HepG2 (cell line): Measurements from ENCODE around the gene C2orf81. TPM values are rescaled to one million over a fixed set of nuclear protein-coding genes. Genes with fewer than 3 reads are reported as not detected.

Source experiments
- AGO1 ChIP-seq: fragments of 200-400 bp; formaldehyde crosslinking; IDR thresholded peaks from 2 replicates; pipeline ENCODE4 v1.6.1; 2017; ENCODE audit warnings: mild to moderate bottlenecking, low read depth, low read length, moderate library complexity; ENCODE audit not compliant: poor library complexity, severe bottlenecking
- ELF1 ChIP-seq: sonication (generic); formaldehyde crosslinking; IDR thresholded peaks from 2 replicates; pipeline ENCODE4 v1.4.0; 2020; ENCODE audit warnings: missing genetic modification reagents
- MXI1 ChIP-seq: IDR thresholded peaks from 3 replicates; pipeline ENCODE4 v1.6.1; 2012; ENCODE audit warnings: low read depth, low read length, inconsistent platforms, borderline replicate concordance
- RBM22 ChIP-seq: fragments of 200-400 bp; formaldehyde crosslinking; optimal IDR thresholded peaks from 2 replicates; pipeline ENCODE3; 2017; ENCODE audit warnings: mild to moderate bottlenecking, low read length, moderate library complexity
- SATB2 ChIP-seq: sonication (generic); formaldehyde crosslinking; IDR thresholded peaks from 2 replicates; pipeline ENCODE4 v1.5.0; 2020; ENCODE audit warnings: missing genetic modification reagents
- ZNF136 ChIP-seq: sonication (generic); formaldehyde crosslinking; IDR thresholded peaks from 2 replicates; pipeline ENCODE4 v1.8.1; 2022; ENCODE audit warnings: low read depth, mild to moderate bottlenecking, moderate library complexity, missing genetic modification reagents
- polyA plus RNA-seq, 8 experiments: library from polyadenylated mRNA; depleted of rRNA in 3 of 8; stranded (reverse) in 7 of 8; unstranded in 1 of 8; fragments of >200 nt; fragmentation: Illumina TruSeq in 4 of 8; extraction: Trizol in 4 of 8; gene quantifications; 2 replicates each; pipeline versions ENCODE4 v1.2.1 to v1.2.3, GENCODE V29; 2011 to 2016; ENCODE audit warnings: low read depth in 4 of 8, missing spikeins in 1 of 8, mixed read lengths in 1 of 8; ENCODE audit not compliant: insufficient read depth in 1 of 8
- total RNA-seq, 5 experiments: library from RNA; depleted of rRNA; stranded (reverse); fragments of >200 nt; fragmentation: Illumina TruSeq; extraction: Trizol; gene quantifications; 2 replicates each; pipeline ENCODE4 v1.2.3, GENCODE V29; 2016; ENCODE audit warnings: low read depth in 1 of 5
- TF ChIP-seq, protein P1 (sequence below): sonication (generic); formaldehyde crosslinking; IDR thresholded peaks from 2 replicates; pipeline ENCODE4 v1.8.0; 2022; ENCODE audit warnings: mild to moderate bottlenecking, missing genetic modification reagents
- TF ChIP-seq, protein P2 (sequence below): sonication (generic); formaldehyde crosslinking; IDR thresholded peaks from 2 replicates; pipeline ENCODE4 v1.4.0; 2020; ENCODE audit warnings: mild to moderate bottlenecking, missing genetic modification reagents
- TF ChIP-seq, protein P3 (sequence below): sonication (generic); formaldehyde crosslinking; IDR thresholded peaks from 2 replicates; pipeline ENCODE4 v1.5.1; 2020; ENCODE audit warnings: mild to moderate bottlenecking, missing genetic modification reagents

The C2orf81 gene
- total and polyA plus RNA-seq, 2 of the 13 experiments (the other 11 are each of a cell fraction or from before 2014, with no cell fraction given) = 0.15 to 0.17 TPM

DNA sequence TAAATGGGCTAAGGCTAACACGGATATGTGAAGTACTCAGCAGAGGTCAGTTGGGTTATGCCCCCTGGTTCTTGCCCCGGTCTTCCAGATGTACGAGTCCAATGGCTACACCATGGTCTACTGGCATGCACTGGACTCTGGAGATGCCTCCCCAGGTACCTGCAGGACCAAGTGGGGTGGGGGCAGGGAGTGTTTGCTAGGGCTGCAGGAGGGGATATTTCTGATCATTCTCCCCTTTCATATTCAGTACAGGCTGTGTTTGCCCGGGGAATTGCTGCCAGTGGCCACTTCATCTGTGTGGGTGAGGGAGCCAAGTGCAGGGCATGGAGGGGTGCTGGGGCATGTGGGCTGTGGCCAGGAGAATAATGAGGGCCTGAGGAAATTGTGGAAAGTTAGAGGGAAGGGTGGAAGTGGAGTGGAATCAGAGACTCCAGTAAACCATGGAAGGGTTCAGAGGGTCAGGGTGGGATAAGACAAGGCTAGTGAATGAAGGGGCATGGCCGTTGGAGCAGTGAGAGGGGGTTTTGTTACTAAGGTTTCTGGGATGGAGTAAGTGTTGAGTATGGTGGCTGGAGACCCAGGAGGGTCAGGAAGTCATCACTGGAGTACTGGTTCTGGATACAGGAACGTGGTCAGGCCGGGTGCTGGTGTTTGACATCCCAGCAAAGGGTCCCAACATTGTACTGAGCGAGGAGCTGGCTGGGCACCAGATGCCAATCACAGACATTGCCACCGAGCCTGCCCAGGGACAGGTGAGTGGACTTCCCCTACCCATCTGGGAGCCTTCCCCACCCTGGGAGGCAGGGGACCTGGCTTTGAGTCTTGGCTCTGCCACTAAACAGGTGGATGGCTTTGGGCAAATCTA, 2.0 kb upstream of the C2orf81 start (continued):
- TF ChIP-seq, protein P1, sequence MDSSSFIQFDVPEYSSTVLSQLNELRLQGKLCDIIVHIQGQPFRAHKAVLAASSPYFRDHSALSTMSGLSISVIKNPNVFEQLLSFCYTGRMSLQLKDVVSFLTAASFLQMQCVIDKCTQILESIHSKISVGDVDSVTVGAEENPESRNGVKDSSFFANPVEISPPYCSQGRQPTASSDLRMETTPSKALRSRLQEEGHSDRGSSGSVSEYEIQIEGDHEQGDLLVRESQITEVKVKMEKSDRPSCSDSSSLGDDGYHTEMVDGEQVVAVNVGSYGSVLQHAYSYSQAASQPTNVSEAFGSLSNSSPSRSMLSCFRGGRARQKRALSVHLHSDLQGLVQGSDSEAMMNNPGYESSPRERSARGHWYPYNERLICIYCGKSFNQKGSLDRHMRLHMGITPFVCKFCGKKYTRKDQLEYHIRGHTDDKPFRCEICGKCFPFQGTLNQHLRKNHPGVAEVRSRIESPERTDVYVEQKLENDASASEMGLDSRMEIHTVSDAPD (CRISPR knock-in tag) = 0 out of 2 replicates have a peak, but pooled peaks have one; percentile 9
- TF ChIP-seq RBM22 (peak; percentile 32), ZNF136 (CRISPR knock-in tag) (no peak), AGO1 (peak; percentile 95), SATB2 (CRISPR knock-in tag) (no peak), MXI1 (no peak), ELF1 (no peak)
- TF ChIP-seq, protein P2, sequence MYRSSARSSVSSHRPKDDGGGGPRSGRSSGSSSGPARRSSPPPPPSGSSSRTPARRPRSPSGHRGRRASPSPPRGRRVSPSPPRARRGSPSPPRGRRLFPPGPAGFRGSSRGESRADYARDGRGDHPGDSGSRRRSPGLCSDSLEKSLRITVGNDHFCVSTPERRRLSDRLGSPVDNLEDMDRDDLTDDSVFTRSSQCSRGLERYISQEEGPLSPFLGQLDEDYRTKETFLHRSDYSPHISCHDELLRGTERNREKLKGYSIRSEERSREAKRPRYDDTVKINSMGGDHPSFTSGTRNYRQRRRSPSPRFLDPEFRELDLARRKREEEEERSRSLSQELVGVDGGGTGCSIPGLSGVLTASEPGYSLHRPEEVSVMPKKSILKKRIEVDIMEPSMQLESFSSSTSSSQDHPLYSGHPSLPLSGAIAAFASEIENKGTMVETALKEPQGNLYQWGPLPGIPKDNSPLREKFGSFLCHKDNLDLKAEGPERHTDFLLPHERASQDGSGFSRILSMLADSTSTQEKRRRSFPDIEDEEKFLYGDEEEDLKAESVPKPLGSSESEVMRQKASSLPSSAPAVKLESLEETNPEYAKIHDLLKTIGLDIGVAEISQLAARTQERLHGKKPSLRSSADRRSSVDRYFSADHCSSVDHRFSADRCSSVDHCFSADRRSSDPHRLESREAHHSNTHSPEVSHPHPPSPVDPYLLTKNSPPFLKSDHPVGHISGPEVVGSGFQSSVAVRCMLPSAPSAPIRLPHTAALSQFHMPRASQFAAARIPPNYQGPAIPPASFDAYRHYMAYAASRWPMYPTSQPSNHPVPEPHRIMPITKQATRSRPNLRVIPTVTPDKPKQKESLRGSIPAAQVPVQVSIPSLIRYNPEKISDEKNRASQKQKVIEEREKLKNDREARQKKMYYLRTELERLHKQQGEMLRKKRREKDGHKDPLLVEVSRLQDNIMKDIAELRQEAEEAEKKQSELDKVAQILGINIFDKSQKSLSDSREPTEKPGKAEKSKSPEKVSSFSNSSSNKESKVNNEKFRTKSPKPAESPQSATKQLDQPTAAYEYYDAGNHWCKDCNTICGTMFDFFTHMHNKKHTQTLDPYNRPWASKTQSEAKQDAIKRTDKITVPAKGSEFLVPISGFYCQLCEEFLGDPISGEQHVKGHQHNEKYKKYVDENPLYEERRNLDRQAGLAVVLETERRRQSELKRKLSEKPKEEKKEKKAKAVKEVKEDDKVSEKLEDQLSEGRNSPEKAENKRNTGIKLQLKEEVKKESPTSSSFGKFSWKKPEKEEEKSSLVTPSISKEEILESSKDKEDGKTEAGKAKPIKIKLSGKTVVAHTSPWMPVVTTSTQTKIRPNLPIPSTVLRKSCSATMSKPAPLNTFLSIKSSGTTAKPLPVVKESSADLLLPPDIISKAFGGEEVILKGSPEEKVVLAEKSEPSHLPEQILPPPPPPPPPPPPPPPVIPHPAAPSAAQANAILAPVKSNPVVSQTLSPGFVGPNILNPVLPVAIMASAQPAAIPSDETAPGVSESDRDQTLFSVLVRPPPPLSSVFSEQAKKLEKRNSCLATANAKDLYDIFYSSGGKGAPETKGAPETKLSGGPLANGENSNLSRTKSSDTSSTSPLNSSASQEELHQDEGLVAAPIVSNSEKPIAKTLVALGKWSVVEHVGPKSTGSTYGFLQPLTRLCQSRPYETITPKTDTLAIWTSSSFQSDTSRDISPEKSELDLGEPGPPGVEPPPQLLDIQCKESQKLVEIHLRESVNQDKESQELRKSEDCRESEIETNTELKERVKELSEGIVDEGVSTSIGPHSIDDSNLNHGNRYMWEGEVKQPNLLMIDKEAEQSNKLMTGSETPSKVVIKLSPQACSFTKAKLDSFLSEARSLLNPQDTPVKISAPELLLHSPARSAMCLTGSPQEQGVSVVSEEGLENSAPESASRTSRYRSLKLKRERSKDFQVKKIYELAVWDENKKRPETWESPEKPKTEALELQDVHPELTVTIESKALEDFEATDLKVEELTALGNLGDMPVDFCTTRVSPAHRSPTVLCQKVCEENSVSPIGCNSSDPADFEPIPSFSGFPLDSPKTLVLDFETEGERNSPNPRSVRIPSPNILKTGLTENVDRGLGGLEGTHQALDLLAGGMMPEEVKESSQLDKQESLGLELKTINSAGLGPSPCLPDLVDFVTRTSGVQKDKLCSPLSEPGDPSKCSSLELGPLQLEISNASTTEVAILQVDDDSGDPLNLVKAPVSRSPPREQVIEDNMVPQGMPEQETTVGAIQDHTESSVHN (CRISPR knock-in tag) = no peak
- TF ChIP-seq, protein P3, sequence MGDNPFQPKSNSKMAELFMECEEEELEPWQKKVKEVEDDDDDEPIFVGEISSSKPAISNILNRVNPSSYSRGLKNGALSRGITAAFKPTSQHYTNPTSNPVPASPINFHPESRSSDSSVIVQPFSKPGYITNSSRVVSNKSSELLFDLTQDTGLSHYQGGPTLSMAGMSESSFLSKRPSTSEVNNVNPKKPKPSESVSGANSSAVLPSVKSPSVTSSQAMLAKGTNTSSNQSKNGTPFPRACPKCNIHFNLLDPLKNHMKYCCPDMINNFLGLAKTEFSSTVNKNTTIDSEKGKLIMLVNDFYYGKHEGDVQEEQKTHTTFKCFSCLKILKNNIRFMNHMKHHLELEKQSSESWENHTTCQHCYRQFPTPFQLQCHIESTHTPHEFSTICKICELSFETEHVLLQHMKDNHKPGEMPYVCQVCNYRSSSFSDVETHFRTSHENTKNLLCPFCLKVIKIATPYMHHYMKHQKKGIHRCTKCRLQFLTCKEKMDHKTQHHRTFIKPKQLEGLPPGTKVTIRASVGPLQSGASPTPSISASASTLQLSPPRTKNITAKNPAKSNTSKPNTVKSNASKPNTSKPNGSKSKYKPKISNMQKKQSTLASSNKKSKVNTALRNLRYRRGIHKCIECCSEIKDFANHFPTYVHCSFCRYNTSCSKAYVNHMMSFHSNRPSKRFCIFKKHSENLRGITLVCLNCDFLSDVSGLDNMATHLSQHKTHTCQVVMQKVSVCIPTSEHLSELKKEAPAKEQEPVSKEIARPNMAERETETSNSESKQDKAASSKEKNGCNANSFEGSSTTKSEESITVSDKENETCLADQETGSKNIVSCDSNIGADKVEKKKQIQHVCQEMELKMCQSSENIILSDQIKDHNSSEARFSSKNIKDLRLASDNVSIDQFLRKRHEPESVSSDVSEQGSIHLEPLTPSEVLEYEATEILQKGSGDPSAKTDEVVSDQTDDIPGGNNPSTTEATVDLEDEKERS = no peak
- TF ChIP-seq, all 625 proteins: peak for 23
